Activated T-cell treated with anti-CD3 and anti-CD28 coated beads, Interleukin-2, amount 50 U/mL, for 72 hours (primary cell): ENCODE measurements around the gene CEL. TPM values are rescaled to one million over a fixed set of nuclear protein-coding genes. Genes with fewer than 3 reads are reported as not detected.
"Not testable (repeated sequence)": the region's sequence is repeated elsewhere in the genome, so short reads cannot be mapped to it uniquely, and the experiment has no call there.

Experiments
- ATAC-seq, 2 donors: fragments of 150-1000 bp; cut with Tn5 transposase; replicated peaks in 1 of 2; 2 replicates each; pipeline ENCODE4 v1.10.0; 2021; ENCODE audit warnings: moderate library complexity in 2 of 2, mild to moderate bottlenecking in 1 of 2
- DNase-seq, 2 donors: peaks; one replicate each; pipeline ENCODE4 v3.0.0; 2021 to 2022; ENCODE audit warnings: mixed read lengths in 1 of 2
- H3K27ac Mint-ChIP-seq: one replicate; pipeline ENCODE4 v1.8.0; 2022; ENCODE audit warnings: mild to moderate bottlenecking, moderate library complexity, mixed read lengths
- H3K27me3 Mint-ChIP-seq: one replicate; pipeline ENCODE4 v1.8.0; 2022; ENCODE audit warnings: low read depth, mixed read lengths
- H3K36me3 Mint-ChIP-seq, 2 donors: one replicate each; pipeline ENCODE4 v1.8.0; 2022; ENCODE audit warnings: mixed read lengths in 2 of 2, mild to moderate bottlenecking in 1 of 2; ENCODE audit not compliant: insufficient read depth in 2 of 2
- H3K4me1 Mint-ChIP-seq: one replicate; pipeline ENCODE4 v1.8.0; 2022; ENCODE audit warnings: low read depth, mixed read lengths
- H3K4me3 Mint-ChIP-seq, 2 donors: one replicate each; pipeline ENCODE4 v1.8.0; 2022; ENCODE audit warnings: mild to moderate bottlenecking in 2 of 2, mixed read lengths in 2 of 2, moderate library complexity in 2 of 2
- H3K9me3 Mint-ChIP-seq, 2 donors: one replicate each; pipeline ENCODE4 v1.8.0; 2022; ENCODE audit warnings: mixed read lengths in 2 of 2
- total RNA-seq, 2 donors: library from RNA; stranded (reverse); gene quantifications; one replicate each; pipeline ENCODE4 v1.2.3, GENCODE V29; 2022

The CEL gene
- total RNA-seq, 2 donors from 2014 or later = 1.6 to 3.6 TPM

DNA sequence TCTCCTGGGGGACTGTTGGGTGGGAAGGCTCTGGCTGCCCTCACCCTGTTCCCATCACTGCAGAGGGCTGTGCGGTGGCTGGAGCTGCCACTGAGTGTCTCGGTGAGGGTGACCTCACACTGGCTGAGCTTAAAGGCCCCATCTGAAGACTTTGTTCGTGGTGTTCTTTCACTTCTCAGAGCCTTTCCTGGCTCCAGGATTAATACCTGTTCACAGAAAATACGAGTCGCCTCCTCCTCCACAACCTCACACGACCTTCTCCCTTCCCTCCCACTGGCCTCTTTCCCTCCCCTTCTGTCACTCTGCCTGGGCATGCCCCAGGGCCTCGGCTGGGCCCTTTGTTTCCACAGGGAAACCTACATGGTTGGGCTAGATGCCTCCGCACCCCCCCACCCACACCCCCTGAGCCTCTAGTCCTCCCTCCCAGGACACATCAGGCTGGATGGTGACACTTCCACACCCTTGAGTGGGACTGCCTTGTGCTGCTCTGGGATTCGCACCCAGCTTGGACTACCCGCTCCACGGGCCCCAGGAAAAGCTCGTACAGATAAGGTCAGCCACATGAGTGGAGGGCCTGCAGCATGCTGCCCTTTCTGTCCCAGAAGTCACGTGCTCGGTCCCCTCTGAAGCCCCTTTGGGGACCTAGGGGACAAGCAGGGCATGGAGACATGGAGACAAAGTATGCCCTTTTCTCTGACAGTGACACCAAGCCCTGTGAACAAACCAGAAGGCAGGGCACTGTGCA, 590 bp upstream of the CEL start:
- not testable (repeated sequence) for H3K9me3 Mint-ChIP-seq, DNase-seq, H3K36me3 Mint-ChIP-seq, H3K27ac Mint-ChIP-seq, H3K27me3 Mint-ChIP-seq
- ATAC-seq = peak in 1 of 2 donors; percentile 7
- peak overlapping the region in 1 of 2 donors; percentile 20 for H3K4me3 Mint-ChIP-seq
- H3K4me1 Mint-ChIP-seq = peaks cover 41% of the 10 kb centered on the region

DNA sequence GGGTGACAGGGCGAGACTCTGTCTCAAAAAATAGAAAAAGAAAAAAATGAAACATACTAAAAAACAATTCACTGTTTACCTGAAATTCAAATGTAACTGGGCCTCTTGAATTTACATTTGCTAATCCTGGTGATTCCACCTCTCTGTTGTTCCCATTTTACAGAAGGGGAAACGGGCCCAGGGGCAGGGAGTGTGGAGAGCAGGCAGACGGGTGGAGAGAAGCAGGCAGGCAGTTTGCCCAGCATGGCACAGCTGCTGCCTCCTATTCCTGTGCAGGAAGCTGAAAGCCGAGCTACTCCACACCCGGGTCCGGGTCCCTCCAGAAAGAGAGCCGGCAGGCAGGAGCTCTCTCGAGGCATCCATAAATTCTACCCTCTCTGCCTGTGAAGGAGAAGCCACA, 788 bp downstream of the CEL start:
- H3K27ac Mint-ChIP-seq, H3K27me3 Mint-ChIP-seq, H3K36me3 Mint-ChIP-seq, DNase-seq, H3K9me3 Mint-ChIP-seq, H3K4me3 Mint-ChIP-seq, ATAC-seq: not testable (repeated sequence)
- peaks cover 30% of the 10 kb centered on the region for H3K4me1 Mint-ChIP-seq

DNA sequence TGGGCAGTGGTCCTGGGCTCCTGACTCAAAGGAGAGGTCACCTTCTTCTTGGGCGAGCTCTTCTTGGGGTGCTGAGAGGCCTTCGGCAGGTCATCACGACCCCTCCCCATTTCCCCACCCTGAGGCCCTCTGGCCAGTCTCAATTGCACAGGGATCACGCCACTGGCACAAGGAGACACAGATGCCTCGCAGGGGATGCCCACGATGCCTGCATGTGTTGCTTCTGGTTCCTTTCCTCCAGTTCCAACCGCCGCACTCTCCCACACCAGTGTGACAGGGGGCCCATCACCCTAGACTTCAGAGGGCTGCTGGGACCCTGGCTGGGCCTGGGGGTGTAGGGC, 1.3 kb downstream of the CEL start:
- ATAC-seq (no peak), DNase-seq (no peak)
- Mint-ChIP-seq H3K27ac (no peak overlapping the region), H3K4me1 (peaks cover 25% of the 10 kb centered on the region), H3K4me3 (no peak overlapping the region), H3K9me3 (no peaks in the 10 kb centered on the region), H3K36me3 (peaks cover 2% of the 10 kb centered on the region in 2 donors), H3K27me3 (no peaks in the 10 kb centered on the region)

DNA sequence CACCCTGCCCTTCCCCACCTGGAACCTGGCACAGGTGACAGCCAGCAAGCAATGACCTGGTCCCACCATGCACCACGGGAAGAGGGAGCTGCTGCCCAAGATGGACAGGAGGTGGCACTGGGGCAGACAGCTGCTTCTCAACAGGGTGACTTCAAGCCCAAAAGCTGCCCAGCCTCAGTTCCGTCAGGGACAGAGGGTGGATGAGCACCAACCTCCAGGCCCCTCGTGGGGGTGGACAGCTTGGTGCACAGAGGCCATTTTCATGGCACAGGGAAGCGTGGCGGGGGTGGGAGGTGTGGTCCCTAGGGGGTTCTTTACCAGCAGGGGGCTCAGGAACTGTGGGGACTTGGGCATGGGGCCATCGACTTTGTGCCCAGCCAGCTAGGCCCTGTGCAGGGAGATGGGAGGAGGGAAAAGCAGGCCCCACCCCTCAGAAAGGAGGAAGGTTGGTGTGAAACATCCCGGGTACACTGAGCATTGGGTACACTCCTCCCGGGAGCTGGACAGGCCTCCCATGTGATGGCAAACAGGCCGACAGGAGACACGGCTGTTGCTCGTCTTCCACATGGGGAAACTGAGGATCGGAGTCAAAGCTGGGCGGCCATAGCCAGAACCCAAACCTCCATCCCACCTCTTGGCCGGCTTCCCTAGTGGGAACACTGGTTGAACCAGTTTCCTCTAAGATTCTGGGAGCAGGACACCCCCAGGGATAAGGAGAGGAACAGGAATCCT, 1.9 kb downstream of the CEL start:
- Mint-ChIP-seq H3K27ac (no peak overlapping the region), H3K9me3 (no peaks in the 10 kb centered on the region), H3K36me3 (peaks cover 0 to 2% of the 10 kb centered on the region in 2 donors), H3K4me3 (no peak overlapping the region), H3K4me1 (peaks cover 19% of the 10 kb centered on the region), H3K27me3 (no peaks in the 10 kb centered on the region)
- no peak for ATAC-seq
- no peak for DNase-seq

DNA sequence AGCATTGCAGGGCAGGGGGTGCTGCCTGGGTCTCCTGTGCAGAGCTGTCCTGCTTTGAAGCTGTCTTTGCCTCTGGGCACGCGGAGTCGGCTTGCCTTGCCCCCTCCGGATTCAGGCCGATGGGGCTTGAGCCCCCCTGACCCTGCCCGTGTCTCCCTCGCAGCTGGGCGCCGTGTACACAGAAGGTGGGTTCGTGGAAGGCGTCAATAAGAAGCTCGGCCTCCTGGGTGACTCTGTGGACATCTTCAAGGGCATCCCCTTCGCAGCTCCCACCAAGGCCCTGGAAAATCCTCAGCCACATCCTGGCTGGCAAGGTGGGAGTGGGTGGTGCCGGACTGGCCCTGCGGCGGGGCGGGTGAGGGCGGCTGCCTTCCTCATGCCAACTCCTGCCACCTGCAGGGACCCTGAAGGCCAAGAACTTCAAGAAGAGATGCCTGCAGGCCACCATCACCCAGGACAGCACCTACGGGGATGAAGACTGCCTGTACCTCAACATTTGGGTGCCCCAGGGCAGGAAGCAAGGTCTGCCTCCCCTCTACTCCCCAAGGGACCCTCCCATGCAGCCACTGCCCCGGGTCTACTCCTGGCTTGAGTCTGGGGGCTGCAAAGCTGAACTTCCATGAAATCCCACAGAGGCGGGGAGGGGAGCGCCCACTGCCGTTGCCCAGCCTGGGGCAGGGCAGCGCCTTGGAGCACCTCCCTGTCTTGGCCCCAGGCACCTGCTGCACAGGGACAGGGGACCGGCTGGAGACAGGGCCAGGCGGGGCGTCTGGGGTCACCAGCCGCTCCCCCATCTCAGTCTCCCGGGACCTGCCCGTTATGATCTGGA, 2.7 kb downstream of the CEL start:
- no peak overlapping the region for H3K4me3 Mint-ChIP-seq
- no peaks in the 10 kb centered on the region for H3K27me3 Mint-ChIP-seq
- no peak overlapping the region for H3K27ac Mint-ChIP-seq
- ATAC-seq (no peak), DNase-seq (no peak)
- H3K36me3 Mint-ChIP-seq = no peaks in the 10 kb centered on the region
- peaks cover 11% of the 10 kb centered on the region for H3K4me1 Mint-ChIP-seq
- no peaks in the 10 kb centered on the region for H3K9me3 Mint-ChIP-seq

DNA sequence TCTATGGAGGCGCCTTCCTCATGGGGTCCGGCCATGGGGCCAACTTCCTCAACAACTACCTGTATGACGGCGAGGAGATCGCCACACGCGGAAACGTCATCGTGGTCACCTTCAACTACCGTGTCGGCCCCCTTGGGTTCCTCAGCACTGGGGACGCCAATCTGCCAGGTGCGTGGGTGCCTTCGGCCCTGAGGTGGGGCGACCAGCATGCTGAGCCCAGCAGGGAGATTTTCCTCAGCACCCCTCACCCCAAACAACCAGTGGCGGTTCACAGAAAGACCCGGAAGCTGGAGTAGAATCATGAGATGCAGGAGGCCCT, 3.2 kb downstream of the CEL start:
- no peaks in the 10 kb centered on the region for H3K9me3 Mint-ChIP-seq
- peaks cover 6% of the 10 kb centered on the region for H3K4me1 Mint-ChIP-seq
- H3K36me3 Mint-ChIP-seq = no peaks in the 10 kb centered on the region
- no peaks in the 10 kb centered on the region for H3K27me3 Mint-ChIP-seq
- H3K27ac Mint-ChIP-seq = no peak overlapping the region
- no peak overlapping the region for H3K4me3 Mint-ChIP-seq
- no peak for DNase-seq
- ATAC-seq = no peak

DNA sequence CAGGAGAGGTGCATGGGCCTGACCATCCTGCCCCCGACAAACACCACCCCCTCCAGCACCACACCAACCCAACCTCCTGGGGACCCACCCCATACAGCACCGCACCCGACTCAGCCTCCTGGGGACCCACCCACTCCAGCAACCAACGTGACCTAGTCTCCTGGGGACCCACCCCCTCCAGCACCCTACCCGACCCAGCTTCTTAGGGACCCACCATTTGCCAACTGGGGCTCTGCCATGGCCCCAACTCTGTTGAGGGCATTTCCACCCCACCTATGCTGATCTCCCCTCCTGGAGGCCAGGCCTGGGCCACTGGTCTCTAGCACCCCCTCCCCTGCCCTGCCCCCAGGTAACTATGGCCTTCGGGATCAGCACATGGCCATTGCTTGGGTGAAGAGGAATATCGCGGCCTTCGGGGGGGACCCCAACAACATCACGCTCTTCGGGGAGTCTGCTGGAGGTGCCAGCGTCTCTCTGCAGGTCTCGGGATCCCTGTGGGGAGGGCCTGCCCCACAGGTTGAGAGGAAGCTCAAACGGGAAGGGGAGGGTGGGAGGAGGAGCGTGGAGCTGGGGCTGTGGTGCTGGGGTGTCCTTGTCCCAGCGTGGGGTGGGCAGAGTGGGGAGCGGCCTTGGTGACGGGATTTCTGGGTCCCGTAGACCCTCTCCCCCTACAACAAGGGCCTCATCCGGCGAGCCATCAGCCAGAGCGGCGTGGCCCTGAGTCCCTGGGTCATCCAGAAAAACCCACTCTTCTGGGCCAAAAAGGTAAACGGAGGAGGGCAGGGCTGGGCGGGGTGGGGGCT, 4.6 kb downstream of the CEL start:
- Mint-ChIP-seq H3K4me1 (no peaks in the 10 kb centered on the region), H3K9me3 (no peaks in the 10 kb centered on the region)
- no peak for ATAC-seq

DNA sequence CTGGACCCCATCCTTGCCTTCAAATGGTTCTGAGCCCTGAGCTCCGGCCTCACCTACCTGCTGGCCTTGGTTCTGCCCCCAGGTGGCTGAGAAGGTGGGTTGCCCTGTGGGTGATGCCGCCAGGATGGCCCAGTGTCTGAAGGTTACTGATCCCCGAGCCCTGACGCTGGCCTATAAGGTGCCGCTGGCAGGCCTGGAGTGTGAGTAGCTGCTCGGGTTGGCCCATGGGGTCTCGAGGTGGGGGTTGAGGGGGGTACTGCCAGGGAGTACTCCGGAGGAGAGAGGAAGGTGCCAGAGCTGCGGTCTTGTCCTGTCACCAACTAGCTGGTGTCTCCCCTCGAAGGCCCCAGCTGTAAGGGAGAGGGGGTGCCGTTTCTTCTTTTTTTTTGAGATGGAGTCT, 5.2 kb downstream of the CEL start:
- Mint-ChIP-seq H3K27ac (no peak overlapping the region), H3K9me3 (no peaks in the 10 kb centered on the region), H3K27me3 (no peaks in the 10 kb centered on the region), H3K36me3 (no peaks in the 10 kb centered on the region), H3K4me3 (no peak overlapping the region), H3K4me1 (no peaks in the 10 kb centered on the region)
- DNase-seq (no peak), ATAC-seq (no peak)

More for the DNA sequence above, 4.6 kb downstream of the CEL start:
- no peak overlapping the region for H3K4me3 Mint-ChIP-seq
- no peaks in the 10 kb centered on the region for H3K27me3 Mint-ChIP-seq
- H3K36me3 Mint-ChIP-seq = no peaks in the 10 kb centered on the region
- no peak for DNase-seq
- H3K27ac Mint-ChIP-seq = no peak overlapping the region

DNA sequence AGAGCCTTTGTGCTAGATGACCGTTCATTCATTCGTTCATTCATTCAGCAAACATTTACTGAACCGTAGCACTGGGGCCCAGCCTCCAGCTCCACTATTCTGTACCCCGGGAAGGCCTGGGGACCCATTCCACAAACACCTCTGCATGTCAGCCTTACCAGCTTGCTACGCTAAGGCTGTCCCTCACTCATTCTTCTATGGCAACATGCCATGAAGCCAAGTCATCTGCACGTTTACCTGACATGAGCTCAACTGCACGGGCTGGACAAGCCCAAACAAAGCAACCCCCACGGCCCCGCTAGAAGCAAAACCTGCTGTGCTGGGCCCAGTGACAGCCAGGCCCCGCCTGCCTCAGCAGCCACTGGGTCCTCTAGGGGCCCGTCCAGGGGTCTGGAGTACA, 6.0 kb downstream of the CEL start:
- H3K9me3 Mint-ChIP-seq = no peaks in the 10 kb centered on the region
- H3K4me3 Mint-ChIP-seq = no peak overlapping the region
- ATAC-seq (no peak), DNase-seq (no peak)
- no peaks in the 10 kb centered on the region for H3K4me1 Mint-ChIP-seq
- no peaks in the 10 kb centered on the region for H3K27me3 Mint-ChIP-seq
- no peaks in the 10 kb centered on the region for H3K36me3 Mint-ChIP-seq
- no peak overlapping the region for H3K27ac Mint-ChIP-seq

DNA sequence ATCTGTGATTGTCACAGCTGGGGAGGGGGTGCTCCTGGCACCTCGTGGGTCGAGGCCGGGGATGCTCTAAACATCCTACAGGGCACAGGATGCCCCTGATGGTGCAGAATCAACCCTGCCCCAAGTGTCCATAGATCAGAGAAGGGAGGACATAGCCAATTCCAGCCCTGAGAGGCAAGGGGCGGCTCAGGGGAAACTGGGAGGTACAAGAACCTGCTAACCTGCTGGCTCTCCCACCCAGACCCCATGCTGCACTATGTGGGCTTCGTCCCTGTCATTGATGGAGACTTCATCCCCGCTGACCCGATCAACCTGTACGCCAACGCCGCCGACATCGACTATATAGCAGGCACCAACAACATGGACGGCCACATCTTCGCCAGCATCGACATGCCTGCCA, 6.7 kb downstream of the CEL start:
- not testable (repeated sequence) for H3K4me3 Mint-ChIP-seq, H3K27me3 Mint-ChIP-seq, H3K36me3 Mint-ChIP-seq, DNase-seq, H3K27ac Mint-ChIP-seq, H3K4me1 Mint-ChIP-seq, ATAC-seq, H3K9me3 Mint-ChIP-seq

DNA sequence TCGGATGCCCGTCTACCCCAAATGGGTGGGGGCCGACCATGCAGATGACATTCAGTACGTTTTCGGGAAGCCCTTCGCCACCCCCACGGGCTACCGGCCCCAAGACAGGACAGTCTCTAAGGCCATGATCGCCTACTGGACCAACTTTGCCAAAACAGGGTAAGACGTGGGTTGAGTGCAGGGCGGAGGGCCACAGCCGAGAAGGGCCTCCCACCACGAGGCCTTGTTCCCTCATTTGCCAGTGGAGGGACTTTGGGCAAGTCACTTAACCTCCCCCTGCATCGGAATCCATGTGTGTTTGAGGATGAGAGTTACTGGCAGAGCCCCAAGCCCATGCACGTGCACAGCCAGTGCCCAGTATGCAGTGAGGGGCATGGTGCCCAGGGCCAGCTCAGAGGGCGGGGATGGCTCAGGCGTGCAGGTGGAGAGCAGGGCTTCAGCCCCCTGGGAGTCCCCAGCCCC, 8.8 kb downstream of the CEL start:
- not testable (repeated sequence) for H3K36me3 Mint-ChIP-seq, H3K4me1 Mint-ChIP-seq, H3K4me3 Mint-ChIP-seq, H3K9me3 Mint-ChIP-seq, DNase-seq, H3K27ac Mint-ChIP-seq, H3K27me3 Mint-ChIP-seq
- peak in 1 of 2 donors; percentile 31 for ATAC-seq

DNA sequence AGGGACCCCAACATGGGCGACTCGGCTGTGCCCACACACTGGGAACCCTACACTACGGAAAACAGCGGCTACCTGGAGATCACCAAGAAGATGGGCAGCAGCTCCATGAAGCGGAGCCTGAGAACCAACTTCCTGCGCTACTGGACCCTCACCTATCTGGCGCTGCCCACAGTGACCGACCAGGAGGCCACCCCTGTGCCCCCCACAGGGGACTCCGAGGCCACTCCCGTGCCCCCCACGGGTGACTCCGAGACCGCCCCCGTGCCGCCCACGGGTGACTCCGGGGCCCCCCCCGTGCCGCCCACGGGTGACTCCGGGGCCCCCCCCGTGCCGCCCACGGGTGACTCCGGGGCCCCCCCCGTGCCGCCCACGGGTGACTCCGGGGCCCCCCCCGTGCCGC, 9.2 kb downstream of the CEL start:
- not testable (repeated sequence) for H3K4me1 Mint-ChIP-seq, H3K9me3 Mint-ChIP-seq, H3K36me3 Mint-ChIP-seq, DNase-seq, ATAC-seq, H3K27me3 Mint-ChIP-seq, H3K4me3 Mint-ChIP-seq, H3K27ac Mint-ChIP-seq
